H7 (cell line): ENCODE measurements around the gene PPP2R5C. TPM values are rescaled to one million over a fixed set of nuclear protein-coding genes. Genes with fewer than 3 reads are reported as not detected.

Experiments
- DNase-seq: peaks from one replicate; pipeline ENCODE4 v3.0.0; 2012
- H3K27me3 ChIP-seq: 2 replicates; pipeline ENCODE4 v1.6.0; 2011; ENCODE audit warnings: mild to moderate bottlenecking, low read length; ENCODE audit not compliant: control insufficient read depth, insufficient read depth
- H3K36me3 ChIP-seq: replicated peaks from 2 replicates; pipeline ENCODE4 v1.5.1; 2011; ENCODE audit warnings: low read length; ENCODE audit not compliant: control insufficient read depth, insufficient read depth
- H3K4me3 ChIP-seq: 2 replicates; pipeline ENCODE4 v1.5.1; 2011; ENCODE audit warnings: low read depth, mild to moderate bottlenecking, control low read depth, low read length, moderate library complexity; ENCODE audit not compliant: insufficient read depth
- total RNA-seq: library from RNA; depleted of rRNA; stranded (reverse); fragments of >200 nt; shearing (Covaris generic); gene quantifications from 2 replicates; pipeline ENCODE4 v1.2.3, GENCODE V29; 2014

The PPP2R5C gene
- total RNA-seq, 1 experiment from 2014 or later, result 46.7 TPM

DNA sequence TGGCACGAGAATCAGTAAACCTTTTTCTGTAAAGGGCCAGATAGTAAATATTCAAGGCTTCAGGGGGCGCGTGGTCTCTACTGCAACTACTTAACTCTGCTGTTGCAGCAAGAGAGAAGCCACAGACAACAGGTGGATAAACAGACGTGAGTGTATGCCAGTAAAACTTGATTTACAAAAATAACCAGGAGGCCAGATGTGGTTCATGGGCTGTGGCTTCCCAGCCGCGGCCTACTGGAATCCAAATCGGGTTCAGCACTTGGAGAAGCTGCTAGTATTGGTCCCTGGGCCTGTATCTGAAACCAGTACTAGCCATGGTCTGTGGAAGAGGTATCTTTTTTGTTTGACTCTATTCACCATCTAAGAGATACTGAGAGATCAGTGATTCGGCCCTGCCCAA, 13.3 kb downstream of the PPP2R5C start:
- no peak for DNase-seq
- Histone ChIP-seq H3K27me3 (peaks cover 13% of the 10 kb centered on the region), H3K36me3 (no peaks in the 10 kb centered on the region), H3K4me3 (no peak overlapping the region)

DNA sequence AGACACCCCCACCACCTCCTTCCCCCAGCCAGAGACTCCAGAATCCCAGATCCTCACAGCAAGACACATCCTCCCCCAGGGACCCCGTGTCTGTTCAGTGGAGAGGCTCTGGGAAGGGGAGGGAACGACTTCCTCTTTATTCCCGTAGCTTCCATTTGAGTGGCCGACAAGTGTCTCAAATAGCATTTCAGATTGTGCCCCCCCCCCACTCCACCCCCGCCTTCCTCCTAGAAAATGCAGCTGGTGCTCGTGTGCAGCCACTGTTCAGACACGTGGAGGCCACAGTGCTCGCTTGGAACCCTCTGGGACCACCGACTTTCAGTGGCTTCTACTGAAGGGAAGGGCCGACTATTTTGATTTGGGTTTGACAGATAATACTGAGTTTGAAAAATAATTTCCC, 14.3 kb downstream of the PPP2R5C start:
- H3K27me3 ChIP-seq, result peaks cover 23% of the 10 kb centered on the region
- no peaks in the 10 kb centered on the region for H3K36me3 ChIP-seq
- DNase-seq, result no peak

DNA sequence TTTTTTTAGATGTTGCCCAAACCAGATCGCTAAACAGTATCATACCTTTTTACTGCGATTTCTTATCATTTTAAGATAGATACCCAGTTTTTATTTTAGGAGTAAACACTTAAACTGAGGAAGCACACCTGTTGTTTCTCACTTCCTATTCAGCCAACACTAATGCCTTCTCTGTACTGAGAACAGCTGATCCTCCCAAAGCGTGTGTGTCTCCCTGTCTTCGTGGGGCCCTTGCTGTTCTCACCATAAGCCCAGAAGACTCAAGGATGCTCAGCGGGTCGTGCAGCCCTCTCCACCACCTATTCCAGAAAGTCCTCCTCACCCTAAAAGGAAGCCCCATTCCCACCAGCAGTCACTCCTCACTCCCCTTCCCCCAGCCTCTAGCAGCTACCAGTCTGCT, 14.8 kb downstream of the PPP2R5C start:
- peaks cover 28% of the 10 kb centered on the region for H3K27me3 ChIP-seq
- no peaks in the 10 kb centered on the region for H3K36me3 ChIP-seq
- no peak overlapping the region for H3K4me3 ChIP-seq
- DNase-seq, result no peak

More for the DNA sequence above, 14.3 kb downstream of the PPP2R5C start:
- no peak overlapping the region for H3K4me3 ChIP-seq

DNA sequence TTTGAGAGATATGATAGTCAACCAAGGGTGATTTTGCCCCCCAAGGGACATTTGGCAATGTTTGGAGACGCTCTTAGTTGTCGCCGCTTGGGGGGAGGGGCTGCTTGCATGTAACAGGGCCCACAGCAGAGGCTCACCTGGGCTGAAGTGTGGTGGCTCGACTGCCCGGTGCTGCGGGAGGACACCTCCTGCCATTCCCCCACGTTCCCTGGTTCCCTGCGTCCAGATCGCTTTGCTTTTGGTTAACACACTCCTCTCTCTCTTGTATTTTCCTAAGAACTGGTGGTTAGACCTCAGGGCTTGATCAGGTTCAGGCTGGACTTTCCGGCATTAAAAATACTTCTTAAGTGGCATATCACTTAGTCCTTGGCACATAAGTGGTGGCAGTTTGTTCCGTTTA, 18.9 kb downstream of the PPP2R5C start:
- Histone ChIP-seq H3K27me3 (peaks cover 33% of the 10 kb centered on the region), H3K36me3 (no peaks in the 10 kb centered on the region), H3K4me3 (peak overlapping the region; percentile 75; the same call in 1 of the 2 replicates)
- DNase-seq, result peak; percentile 66

DNA sequence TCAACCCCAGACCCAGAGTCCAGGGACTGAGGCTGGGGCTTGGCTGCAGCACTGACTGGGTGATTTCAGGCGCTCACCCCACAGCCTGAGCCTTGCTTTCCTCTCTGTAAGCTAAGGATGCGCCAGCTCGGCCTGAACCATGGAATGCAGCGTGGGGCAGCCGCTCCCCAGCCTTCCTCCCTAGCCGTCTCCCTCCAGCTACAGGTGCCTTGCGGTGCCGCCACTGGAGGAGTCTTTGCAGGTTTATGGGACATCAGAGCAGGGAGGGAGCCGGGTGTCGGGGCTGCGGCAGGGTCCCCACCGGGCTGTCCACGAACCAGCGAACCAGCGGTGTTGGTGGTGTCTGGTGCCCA, 19.4 kb downstream of the PPP2R5C start:
- Histone ChIP-seq H3K27me3 (peaks cover 33% of the 10 kb centered on the region), H3K36me3 (no peaks in the 10 kb centered on the region), H3K4me3 (peak overlapping the region; percentile 75)
- DNase-seq, result peak; percentile 87

DNA sequence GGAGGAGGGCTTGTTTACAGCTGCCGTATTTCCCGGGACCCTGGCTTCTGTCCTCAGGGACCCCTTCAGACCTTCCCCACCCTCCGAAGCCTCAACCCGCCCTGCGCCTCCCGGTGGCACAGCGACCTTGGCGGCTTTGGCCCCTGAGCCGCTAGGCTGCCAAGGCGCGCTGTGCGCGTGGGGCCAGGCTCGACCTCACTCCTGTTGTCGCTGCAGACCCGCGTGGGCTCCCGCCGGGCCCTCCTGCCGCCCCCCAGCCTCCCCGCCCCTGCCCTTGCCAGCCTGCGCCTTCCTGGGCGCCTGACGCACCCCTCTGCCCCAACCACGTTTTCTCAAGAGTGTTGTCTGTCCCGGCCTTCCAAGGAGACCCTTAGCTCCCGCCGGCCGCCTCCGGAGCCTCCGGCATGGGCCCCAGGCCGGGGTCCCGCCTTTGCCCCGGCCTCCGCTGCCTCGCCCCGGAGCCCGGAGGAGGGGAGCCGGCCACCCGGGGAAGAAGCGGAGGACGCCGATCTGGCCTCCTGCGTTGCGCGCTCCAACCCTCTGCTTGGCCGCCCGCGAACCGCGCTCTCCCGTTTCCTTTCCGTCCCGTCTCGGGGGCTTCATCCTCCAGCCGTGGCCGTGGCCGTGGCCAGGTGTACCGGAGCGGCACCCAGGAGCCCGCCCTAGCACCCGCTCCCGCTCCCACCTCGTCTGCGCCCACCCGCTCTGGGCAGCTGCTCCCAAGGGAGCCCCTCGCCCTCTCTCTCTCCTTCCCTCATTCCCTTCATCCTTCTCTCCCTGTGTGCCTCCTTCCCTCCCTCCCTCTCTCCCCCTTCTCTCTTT, 19.9 kb downstream of the PPP2R5C start:
- no peaks in the 10 kb centered on the region for H3K36me3 ChIP-seq
- H3K4me3 ChIP-seq, result peak overlapping the region; percentile 75
- DNase-seq, result peak; percentile 73
- peaks cover 33% of the 10 kb centered on the region for H3K27me3 ChIP-seq

DNA sequence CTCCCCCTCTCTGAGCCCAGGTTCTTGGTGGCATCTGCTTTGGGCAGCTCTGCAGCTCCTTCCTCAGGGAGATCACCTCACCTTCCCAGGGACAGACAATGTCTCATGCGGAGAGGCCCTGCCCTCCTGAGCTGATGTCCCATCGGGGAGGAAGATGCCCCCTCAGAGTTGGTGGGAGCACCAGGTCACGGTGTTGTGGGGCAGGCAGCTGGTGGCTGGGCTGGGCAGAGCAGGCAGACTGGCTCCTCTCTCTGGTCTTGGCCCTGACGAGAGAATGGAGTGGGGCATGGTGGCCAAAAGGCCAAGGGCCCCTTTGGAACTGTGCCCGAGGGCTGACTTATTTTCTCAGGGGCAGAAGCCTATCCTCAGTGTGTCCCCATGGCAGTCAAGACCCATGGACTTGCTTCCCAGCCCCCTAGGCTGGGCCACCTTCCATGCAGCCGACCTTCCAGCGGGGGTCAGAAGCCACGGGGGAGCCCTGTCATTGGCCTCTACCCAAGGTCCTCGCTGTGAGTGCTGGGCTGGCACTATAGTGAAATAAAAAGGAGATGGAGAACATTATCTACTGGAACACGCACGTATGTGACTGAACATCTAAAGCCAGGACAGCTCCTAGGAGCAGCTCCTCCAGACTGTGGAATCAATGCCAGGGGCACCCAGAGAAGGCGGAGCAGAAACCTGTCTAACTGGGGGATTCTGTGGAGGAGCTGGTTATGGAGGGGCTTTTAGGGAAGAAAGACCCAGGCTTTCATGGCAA, 21.9 kb downstream of the PPP2R5C start:
- Histone ChIP-seq H3K27me3 (peaks cover 32% of the 10 kb centered on the region), H3K36me3 (no peaks in the 10 kb centered on the region), H3K4me3 (no peak overlapping the region)
- peak; percentile 46 for DNase-seq

DNA sequence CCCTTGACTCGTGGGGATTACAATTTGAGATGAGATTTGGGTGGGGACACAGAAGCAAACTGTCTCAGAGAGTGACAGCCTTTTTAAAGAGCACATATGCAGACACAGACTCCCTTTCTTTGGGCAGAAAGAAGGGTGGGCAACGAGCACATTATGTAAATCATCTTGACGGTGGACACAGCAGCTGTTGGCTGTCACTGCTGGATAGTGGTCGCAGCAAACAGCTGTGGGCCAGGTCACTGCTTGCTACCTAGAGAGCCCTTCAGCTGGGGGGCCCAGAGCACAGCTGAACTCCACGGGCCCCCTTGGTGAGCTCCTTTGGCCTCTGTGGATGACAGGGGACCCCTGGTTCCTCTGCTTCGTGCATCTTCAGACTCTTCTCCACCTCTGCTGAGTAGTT, 23.1 kb downstream of the PPP2R5C start:
- H3K4me3 ChIP-seq, result no peak overlapping the region
- DNase-seq, result no peak
- H3K36me3 ChIP-seq, result no peaks in the 10 kb centered on the region
- peaks cover 22% of the 10 kb centered on the region for H3K27me3 ChIP-seq

DNA sequence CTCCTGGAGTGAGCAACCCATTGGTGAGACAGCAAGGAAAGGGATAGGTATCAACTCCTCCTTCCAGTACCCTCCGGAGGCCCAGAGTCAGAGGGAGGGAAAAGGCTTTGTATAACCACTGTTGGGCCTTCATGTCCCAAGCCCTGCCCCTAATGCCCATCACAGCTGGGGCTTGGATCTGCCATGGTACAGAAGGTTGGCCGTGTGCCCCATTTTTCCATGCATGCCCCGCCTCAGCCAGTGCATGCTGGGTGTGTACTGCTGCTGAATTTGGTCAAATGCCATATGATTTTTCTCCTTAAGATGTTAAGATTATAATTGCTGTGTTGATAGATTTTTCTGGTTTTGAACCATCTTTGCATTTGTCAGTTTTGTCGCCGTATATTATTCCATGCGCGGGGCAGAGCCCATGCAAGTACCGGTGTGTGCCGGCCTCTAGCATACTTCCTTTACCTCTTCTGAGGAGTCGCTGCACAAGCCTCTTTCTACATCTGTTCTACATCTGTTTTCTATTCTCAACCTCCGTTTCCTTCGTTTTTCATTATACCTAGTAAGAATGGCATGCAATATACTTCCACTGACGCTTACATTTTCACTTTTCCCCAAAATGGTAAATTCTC, 26.6 kb downstream of the PPP2R5C start:
- DNase-seq, result no peak
- Histone ChIP-seq H3K4me3 (no peak overlapping the region), H3K36me3 (no peaks in the 10 kb centered on the region), H3K27me3 (no peaks in the 10 kb centered on the region)

DNA sequence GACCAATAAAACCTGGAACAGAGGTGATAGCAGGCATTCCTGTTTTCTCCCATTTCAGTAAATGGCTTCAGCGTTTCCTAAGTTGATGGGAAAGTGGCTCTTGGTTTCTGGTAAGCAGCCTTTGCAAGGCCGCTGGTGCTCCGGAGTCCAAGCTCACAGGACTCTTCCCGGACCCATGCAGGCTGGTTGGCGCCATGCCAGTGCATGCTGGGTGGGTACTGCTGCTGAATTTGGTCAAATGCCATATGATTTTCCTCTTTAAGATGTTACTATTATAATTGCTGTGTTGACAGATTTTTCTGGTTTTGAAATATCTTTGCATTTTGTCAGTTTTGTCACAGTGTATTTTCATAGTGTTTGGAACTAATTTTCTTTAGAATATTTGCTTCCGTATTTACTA, 27.7 kb downstream of the PPP2R5C start:
- H3K27me3 ChIP-seq, result peaks cover 1% of the 10 kb centered on the region; the same call in 1 of the 2 replicates
- no peaks in the 10 kb centered on the region for H3K36me3 ChIP-seq
- no peak for DNase-seq
- H3K4me3 ChIP-seq, result no peak overlapping the region

DNA sequence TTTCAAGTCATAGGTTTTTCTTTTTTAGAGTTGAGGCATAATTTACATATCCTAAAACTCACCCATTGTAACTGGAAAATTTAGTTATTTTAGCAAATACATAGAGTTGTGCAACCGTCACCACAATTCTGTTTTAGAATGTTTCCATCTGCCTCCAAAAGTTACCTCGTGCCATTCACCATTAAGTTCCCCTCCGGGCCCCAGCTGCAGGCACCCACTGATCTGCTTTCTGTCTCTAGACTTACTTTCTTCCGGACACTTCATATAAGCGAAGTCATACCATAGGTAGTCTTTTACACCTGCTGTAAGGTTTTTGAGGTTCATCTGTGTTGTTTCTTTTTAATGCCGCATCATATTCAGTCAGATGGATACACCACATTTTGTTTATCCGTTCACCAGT, 28.7 kb downstream of the PPP2R5C start:
- no peak for DNase-seq
- peaks cover 1% of the 10 kb centered on the region; the same call in 1 of the 2 replicates for H3K27me3 ChIP-seq
- H3K4me3 ChIP-seq, result no peak overlapping the region
- H3K36me3 ChIP-seq, result no peaks in the 10 kb centered on the region

DNA sequence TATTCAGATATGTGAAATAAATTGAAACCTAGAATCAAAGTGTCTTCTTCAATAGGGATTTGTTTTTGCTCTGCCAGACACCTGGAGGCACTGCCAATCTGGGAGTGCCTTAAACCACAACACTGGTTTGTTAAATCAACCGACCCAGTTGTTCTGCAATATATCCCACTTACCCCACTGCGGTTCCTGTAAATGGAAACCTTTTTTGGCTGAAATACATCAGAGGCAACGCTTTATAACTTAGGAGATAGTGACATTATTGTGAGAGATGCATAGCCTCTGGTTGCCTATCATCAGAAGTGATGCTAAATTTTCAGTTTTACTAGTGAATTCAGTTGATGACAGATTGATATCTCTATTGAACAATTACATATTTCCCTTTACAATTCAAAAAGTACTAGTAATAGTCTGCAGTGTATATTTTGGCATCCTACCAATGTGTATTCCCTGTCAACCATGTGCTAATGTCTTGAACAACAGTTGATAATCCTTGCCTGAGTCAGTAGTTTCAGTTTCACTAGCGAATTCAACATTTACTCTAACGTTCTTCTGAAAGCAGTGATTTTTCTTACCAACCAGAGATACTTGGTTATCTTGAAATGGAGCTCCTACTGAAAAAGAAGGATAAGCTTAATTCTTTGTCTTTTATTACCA, 30.5 kb downstream of the PPP2R5C start:
- H3K27me3 ChIP-seq, result peaks cover 1% of the 10 kb centered on the region; the same call in 1 of the 2 replicates
- H3K4me3 ChIP-seq, result no peak overlapping the region
- no peak for DNase-seq
- no peaks in the 10 kb centered on the region for H3K36me3 ChIP-seq

DNA sequence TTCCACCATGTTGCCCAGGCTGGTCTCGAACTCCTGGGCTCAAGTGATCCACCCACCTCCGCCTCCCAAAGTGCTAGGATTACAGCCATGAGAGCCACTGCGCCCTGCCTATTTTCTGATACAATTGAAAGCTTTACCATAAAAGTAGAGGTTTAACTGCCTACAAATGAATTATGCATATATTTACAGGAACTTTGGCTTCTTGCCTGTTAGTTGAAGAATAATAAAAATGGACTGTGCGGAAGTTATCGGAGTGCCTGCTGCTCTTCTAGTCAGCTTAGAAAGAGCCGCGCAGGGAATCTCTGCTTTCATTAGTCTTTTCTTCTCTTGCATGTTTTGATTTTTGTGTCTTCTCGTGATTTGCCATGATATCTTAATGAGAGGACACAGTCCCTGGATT, 34.5 kb downstream of the PPP2R5C start:
- H3K36me3 ChIP-seq, result no peaks in the 10 kb centered on the region
- peaks cover 1% of the 10 kb centered on the region; the same call in 1 of the 2 replicates for H3K27me3 ChIP-seq
- H3K4me3 ChIP-seq, result no peak overlapping the region
- DNase-seq, result no peak

DNA sequence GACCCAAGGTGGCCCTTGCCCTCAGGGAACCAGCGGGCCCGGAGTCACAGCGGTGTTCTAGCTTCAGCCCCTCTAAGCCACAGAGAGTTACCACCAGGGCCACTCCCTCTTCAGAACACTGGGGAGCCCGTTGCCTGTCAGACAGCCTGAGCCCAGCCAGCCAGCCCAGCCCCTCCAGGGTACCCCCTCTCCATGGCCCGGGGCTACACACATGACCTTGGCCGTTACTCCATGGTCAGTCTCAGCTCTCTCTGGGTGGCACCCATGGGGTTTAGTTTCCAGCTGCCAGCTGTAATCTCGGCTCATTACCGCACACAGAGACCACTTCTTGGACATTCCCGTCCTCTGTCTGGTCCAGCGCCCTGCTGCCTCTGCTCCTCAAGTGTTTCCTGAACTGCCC, 35.0 kb downstream of the PPP2R5C start:
- Histone ChIP-seq H3K4me3 (no peak overlapping the region), H3K36me3 (no peaks in the 10 kb centered on the region), H3K27me3 (peaks cover 1% of the 10 kb centered on the region; the same call in 1 of the 2 replicates)
- no peak for DNase-seq
